T-helper 2 cell treated with Interferon-gamma antibody and Interleukin-4, amounts not matched to agents 5 μg/mL and 100 μg/mL, for 36 hours (primary cell): ENCODE measurements around the gene BCDIN3D.
"Not testable (repeated sequence)": the region's sequence is repeated elsewhere in the genome, so short reads cannot be mapped to it uniquely, and the experiment has no call there.

Experiments
- DNase-seq: peaks from one replicate; pipeline ENCODE4 v3.0.0; 2021; ENCODE audit warnings: low spot score
- H3K27ac Mint-ChIP-seq: one replicate; pipeline ENCODE4 v1.8.0; 2021; ENCODE audit warnings: mild to moderate bottlenecking, mixed read lengths
- H3K27me3 Mint-ChIP-seq: one replicate; pipeline ENCODE4 v1.8.0; 2021; ENCODE audit warnings: low read depth, mixed read lengths
- H3K36me3 Mint-ChIP-seq: one replicate; pipeline ENCODE4 v1.8.0; 2021; ENCODE audit warnings: low read depth, mixed read lengths
- H3K4me1 Mint-ChIP-seq: one replicate; pipeline ENCODE4 v1.8.0; 2021; ENCODE audit warnings: low read depth, mixed read lengths
- H3K4me3 Mint-ChIP-seq: one replicate; pipeline ENCODE4 v1.8.0; 2022; ENCODE audit warnings: mild to moderate bottlenecking, moderate library complexity, mixed read lengths
- H3K9me3 Mint-ChIP-seq: one replicate; pipeline ENCODE4 v1.8.0; 2021; ENCODE audit warnings: mixed read lengths

Gene BCDIN3D

DNA sequence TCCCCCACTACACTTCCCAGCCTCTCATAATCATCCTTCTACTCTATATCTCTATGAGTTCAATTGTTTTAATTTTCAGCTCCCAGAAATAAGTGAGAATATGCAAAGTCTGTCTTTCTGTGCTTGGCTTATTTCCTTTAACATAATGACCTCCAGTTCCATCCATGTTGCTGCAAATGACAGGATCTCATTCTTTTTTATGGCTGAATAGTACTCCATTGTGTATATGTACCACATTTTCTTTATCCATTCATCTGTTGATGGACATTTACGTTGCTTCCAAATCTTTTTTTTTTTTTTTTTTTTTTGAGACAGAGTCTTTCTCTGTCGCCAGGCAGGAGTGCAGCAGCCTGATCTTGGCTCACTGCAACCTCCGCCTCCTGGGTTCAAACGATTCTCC lies 13.0 kb upstream of the BCDIN3D start:
- not testable (repeated sequence) for H3K36me3 Mint-ChIP-seq, H3K27ac Mint-ChIP-seq, H3K4me3 Mint-ChIP-seq, H3K4me1 Mint-ChIP-seq, H3K9me3 Mint-ChIP-seq, DNase-seq
- H3K27me3 Mint-ChIP-seq = peaks cover 37% of the 10 kb centered on the region

- no peak overlapping the region for H3K4me3 Mint-ChIP-seq
- H3K9me3 Mint-ChIP-seq = no peaks in the 10 kb centered on the region
- no peaks in the 10 kb centered on the region for H3K36me3 Mint-ChIP-seq
- H3K27ac Mint-ChIP-seq = no peak overlapping the region
- DNase-seq = no peak
- H3K27me3 Mint-ChIP-seq = peaks cover 40% of the 10 kb centered on the region
- no peaks in the 10 kb centered on the region for H3K4me1 Mint-ChIP-seq
Measured at GRCh38 chr12:49854976-49855375, 12.1 kb upstream of the BCDIN3D start.

GRCh38 chr12:49853671-49854070 lies 10.8 kb upstream of the BCDIN3D start:
- Mint-ChIP-seq H3K27me3 (peaks cover 45% of the 10 kb centered on the region), H3K27ac (no peak overlapping the region), H3K9me3 (no peaks in the 10 kb centered on the region), H3K4me3 (no peak overlapping the region), H3K4me1 (no peaks in the 10 kb centered on the region), H3K36me3 (no peaks in the 10 kb centered on the region)
- DNase-seq = no peak

- H3K36me3 Mint-ChIP-seq = peaks cover 5% of the 10 kb centered on the region
- H3K27ac Mint-ChIP-seq = no peak overlapping the region
- peaks cover 15% of the 10 kb centered on the region for H3K4me1 Mint-ChIP-seq
- DNase-seq = no peak
- peaks cover 4% of the 10 kb centered on the region for H3K9me3 Mint-ChIP-seq
- no peak overlapping the region for H3K4me3 Mint-ChIP-seq
- peaks cover 30% of the 10 kb centered on the region for H3K27me3 Mint-ChIP-seq
Measured at GRCh38 chr12:49847161-49847560, 4.3 kb upstream of the BCDIN3D start.

DNA sequence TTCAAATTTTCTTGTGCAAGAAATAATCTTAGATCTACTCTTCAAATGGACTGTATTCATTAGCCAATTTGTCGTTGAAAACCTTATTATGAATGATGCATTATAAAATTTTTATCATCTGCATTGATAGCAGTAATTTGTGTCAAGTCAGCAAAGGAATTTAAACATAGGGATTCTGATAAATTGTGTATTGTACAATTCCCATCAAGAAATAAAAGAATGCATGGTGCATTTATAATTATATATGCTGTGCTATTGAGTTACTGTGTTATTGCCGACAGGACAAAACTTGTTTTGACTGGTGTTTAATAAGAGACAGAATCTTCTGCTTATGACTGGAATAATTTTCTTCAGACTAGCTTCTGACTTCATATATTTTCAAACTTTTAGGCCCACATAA lies 3.1 kb upstream of the BCDIN3D start:
- no peak overlapping the region for H3K4me3 Mint-ChIP-seq
- no peak overlapping the region for H3K27ac Mint-ChIP-seq
- H3K9me3 Mint-ChIP-seq = peaks cover 4% of the 10 kb centered on the region
- H3K27me3 Mint-ChIP-seq = peaks cover 19% of the 10 kb centered on the region
- no peak for DNase-seq
- H3K4me1 Mint-ChIP-seq = peaks cover 25% of the 10 kb centered on the region
- H3K36me3 Mint-ChIP-seq = peaks cover 5% of the 10 kb centered on the region

DNA sequence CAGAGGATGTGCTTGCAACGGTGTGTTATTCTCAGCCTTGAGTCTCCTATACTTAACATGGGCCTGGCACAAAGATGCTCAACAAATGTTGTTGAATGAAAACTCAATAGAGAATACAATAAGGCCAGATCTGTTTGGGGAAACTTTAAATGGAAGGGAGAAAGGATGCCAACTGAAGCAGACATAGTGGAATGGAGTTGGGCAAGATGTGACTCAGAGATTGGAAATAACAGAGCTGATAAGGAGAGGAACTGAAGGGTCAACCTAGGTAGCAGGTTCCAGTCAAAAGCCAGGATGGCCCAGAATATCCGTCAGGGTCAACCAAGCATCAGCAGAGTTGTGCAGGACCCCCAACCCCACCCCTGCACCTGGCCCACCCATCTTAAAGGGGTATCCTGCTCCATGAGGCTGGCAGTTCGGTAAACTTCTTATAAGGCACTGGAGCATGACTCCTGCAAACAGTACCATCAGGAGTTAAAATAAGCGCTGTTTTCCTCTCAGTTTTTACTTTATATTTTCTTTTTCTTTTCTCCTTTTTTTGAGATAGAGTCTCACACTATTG lies 1.1 kb upstream of the BCDIN3D start:
- Mint-ChIP-seq H3K27ac (no peak overlapping the region), H3K4me3 (peak overlapping the region; percentile 94), H3K27me3 (peaks cover 11% of the 10 kb centered on the region), H3K36me3 (peaks cover 7% of the 10 kb centered on the region), H3K4me1 (peaks cover 29% of the 10 kb centered on the region), H3K9me3 (peaks cover 4% of the 10 kb centered on the region)
- no peak for DNase-seq

GRCh38 chr12:49843411-49843810 lies 505 bp upstream of the BCDIN3D start:
- Mint-ChIP-seq H3K9me3 (peaks cover 4% of the 10 kb centered on the region), H3K36me3 (peaks cover 8% of the 10 kb centered on the region), H3K27me3 (peaks cover 7% of the 10 kb centered on the region), H3K27ac (peak overlapping the region; percentile 85), H3K4me3 (peak overlapping the region; percentile 94), H3K4me1 (peaks cover 29% of the 10 kb centered on the region)
- no peak for DNase-seq

DNA sequence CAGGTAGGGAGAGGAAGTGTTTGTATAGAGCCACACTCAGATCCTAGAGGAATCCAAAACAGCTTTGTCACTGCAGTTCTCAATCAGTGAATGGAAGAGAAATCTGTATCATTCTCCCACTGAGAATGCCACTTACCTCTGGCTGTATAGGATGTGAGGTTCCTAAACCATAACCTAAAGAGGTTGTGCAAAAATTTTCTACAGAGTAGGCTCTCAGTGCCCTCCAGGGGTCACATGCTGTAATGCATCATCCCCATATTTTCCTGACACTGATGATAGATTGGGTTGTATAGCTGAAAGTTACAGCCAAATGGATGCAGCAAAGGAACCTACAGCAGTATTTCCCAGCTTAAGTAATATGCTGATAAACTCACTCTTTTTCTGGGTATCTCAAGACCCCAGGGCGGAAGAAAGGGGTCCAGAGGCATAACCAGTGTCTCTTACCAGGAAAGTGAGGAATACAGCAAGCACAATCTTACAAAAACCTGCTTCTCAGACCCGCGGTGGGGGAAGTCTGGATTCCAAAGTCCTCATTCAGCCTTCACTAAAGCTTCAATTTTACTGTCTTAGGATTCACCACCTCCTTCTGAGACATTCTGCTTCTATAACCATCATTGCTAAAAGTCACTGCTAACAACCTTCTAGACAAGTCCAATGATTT lies 3.8 kb downstream of the BCDIN3D start:
- no peak for DNase-seq
- Mint-ChIP-seq H3K27ac (no peak overlapping the region), H3K4me1 (peaks cover 22% of the 10 kb centered on the region), H3K9me3 (no peaks in the 10 kb centered on the region), H3K36me3 (peaks cover 12% of the 10 kb centered on the region), H3K27me3 (no peaks in the 10 kb centered on the region), H3K4me3 (no peak overlapping the region)

DNA sequence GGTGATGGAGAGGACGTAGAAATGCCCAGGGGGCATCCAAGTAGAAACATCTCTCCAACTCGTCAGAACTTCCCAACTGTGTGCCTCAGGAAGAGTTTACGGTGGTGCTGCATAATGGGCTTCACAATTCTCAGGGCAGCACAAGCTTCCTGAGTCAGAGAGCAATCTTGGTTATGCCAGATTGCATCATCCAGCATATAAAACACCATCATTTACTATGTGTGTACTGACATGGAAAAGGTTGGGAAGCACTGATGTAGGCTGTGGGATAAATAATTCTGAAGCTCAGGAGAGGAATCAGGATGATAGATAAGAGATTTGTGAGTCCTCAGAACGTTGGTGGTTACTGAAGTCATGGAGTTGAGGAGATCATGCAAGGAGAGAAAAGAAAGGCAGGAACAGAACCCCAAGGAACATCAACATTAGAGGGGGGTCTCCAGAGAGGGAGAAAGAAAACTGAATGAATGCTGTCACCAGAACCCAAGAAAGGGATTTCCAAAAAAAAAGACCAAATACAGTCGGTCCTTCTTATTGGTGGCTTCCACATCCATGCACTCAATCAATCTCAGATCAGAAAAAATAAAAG lies 10.0 kb downstream of the BCDIN3D start:
- peaks cover 13% of the 10 kb centered on the region for H3K4me1 Mint-ChIP-seq
- no peak for DNase-seq
- no peak overlapping the region for H3K4me3 Mint-ChIP-seq
- H3K27ac Mint-ChIP-seq = no peak overlapping the region
- H3K9me3 Mint-ChIP-seq = no peaks in the 10 kb centered on the region
- peaks cover 3% of the 10 kb centered on the region for H3K36me3 Mint-ChIP-seq
- peaks cover 10% of the 10 kb centered on the region for H3K27me3 Mint-ChIP-seq

- peaks cover 20% of the 10 kb centered on the region for H3K27me3 Mint-ChIP-seq
- H3K9me3 Mint-ChIP-seq = no peaks in the 10 kb centered on the region
- H3K4me3 Mint-ChIP-seq = no peak overlapping the region
- peaks cover 13% of the 10 kb centered on the region for H3K4me1 Mint-ChIP-seq
- H3K27ac Mint-ChIP-seq = no peak overlapping the region
- no peak for DNase-seq
- no peaks in the 10 kb centered on the region for H3K36me3 Mint-ChIP-seq
Measured at GRCh38 chr12:49831717-49832116, 11.2 kb downstream of the BCDIN3D start.

- H3K4me1 Mint-ChIP-seq = peaks cover 17% of the 10 kb centered on the region
- no peaks in the 10 kb centered on the region for H3K9me3 Mint-ChIP-seq
Measured at GRCh38 chr12:49828133-49829091, 14.5 kb downstream of the BCDIN3D start, which contains the start of gene NCKAP5L. NCKAP5L (minus strand) TSS chr12:49828413; CDS start chr12:49804044, 24,369 bp downstream.

DNA sequence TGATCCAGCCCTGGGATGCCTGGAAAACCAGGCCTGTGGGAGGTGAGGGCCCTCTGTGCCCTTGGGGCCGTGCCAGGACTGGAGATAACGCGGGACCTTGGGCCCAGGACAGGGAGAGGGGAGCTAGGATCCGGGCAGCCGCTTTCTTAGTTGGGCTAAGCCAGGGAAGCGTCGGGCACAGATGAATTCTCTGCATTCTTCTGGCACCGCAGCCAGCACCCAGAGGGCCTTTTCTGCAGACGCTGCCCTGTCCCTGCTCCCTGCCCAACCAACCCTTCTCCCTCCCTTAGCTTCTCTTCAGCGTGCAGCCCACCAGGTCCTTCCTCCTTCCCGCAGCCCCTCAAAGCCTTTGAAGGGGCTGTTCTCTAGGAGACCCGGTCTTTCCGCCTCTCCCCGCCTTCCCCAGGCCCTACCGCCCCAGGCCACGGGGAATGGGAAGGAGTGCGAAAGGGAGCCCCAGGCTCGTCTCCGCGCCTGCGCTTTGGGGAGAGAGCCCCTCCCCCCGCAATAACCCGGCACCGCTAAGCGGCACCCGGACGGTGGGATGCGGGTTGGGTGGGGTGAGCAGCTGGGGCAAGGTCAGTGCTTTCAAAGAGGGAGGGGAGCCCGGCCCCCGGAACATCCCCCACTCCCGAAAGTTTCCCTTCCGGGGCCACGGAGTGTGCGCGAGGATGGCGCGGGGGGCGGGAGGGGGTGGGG lies 15.4 kb downstream of the BCDIN3D start:
- peaks cover 15% of the 10 kb centered on the region for H3K4me1 Mint-ChIP-seq
- H3K4me3 Mint-ChIP-seq = peak overlapping the region; percentile 63
- DNase-seq = peak; percentile 15
- no peaks in the 10 kb centered on the region for H3K9me3 Mint-ChIP-seq
- H3K36me3 Mint-ChIP-seq = no peaks in the 10 kb centered on the region
- no peak overlapping the region for H3K27ac Mint-ChIP-seq
- peaks cover 24% of the 10 kb centered on the region for H3K27me3 Mint-ChIP-seq

More at GRCh38 chr12:49828133-49829091, 14.5 kb downstream of the BCDIN3D start, which contains the start of gene NCKAP5L:
- peak within 1 kb of the TSS; percentile 97 for H3K4me3 Mint-ChIP-seq
- no peaks in the 10 kb centered on the region for H3K36me3 Mint-ChIP-seq
- DNase-seq = peak; percentile 91
- peaks cover 24% of the 10 kb centered on the region for H3K27me3 Mint-ChIP-seq
- peak within 1 kb of the TSS; percentile 89 for H3K27ac Mint-ChIP-seq

- peaks cover 15% of the 10 kb centered on the region for H3K4me1 Mint-ChIP-seq
Measured at GRCh38 chr12:49827051-49827400, 15.9 kb downstream of the BCDIN3D start.

More at GRCh38 chr12:49827051-49827400, 15.9 kb downstream of the BCDIN3D start:
- H3K9me3 Mint-ChIP-seq = no peaks in the 10 kb centered on the region
- no peaks in the 10 kb centered on the region for H3K36me3 Mint-ChIP-seq
- no peak overlapping the region for H3K27ac Mint-ChIP-seq
- peaks cover 21% of the 10 kb centered on the region for H3K27me3 Mint-ChIP-seq
- no peak for DNase-seq
- peak overlapping the region; percentile 63 for H3K4me3 Mint-ChIP-seq
